ENCODE results near the gene ZBED5.

- no peak for TF ChIP-seq POLR2A (IDR thresholded peaks at IDR 0.05)
- TF ChIP-seq, protein P1, sequence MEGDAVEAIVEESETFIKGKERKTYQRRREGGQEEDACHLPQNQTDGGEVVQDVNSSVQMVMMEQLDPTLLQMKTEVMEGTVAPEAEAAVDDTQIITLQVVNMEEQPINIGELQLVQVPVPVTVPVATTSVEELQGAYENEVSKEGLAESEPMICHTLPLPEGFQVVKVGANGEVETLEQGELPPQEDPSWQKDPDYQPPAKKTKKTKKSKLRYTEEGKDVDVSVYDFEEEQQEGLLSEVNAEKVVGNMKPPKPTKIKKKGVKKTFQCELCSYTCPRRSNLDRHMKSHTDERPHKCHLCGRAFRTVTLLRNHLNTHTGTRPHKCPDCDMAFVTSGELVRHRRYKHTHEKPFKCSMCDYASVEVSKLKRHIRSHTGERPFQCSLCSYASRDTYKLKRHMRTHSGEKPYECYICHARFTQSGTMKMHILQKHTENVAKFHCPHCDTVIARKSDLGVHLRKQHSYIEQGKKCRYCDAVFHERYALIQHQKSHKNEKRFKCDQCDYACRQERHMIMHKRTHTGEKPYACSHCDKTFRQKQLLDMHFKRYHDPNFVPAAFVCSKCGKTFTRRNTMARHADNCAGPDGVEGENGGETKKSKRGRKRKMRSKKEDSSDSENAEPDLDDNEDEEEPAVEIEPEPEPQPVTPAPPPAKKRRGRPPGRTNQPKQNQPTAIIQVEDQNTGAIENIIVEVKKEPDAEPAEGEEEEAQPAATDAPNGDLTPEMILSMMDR (IDR thresholded peaks at IDR 0.05), result no peak
Measured at GRCh38 chr11:10846660-10847059, 11.2 kb downstream of the ZBED5 start.
